Suprapubic skin (tissue), 4 donors: ENCODE results near the gene LRP11.

Source experiments
- CTCF ChIP-seq, 2 donors: fragments of 200-600 bp in 1 of 2; fragments of 450-650 bp in 1 of 2; sonication (generic) in 1 of 2; IDR thresholded peaks; one replicate each; pipeline ENCODE4 v1.5.1; 2016 to 2019; ENCODE audit warnings: antibody characterized with exemption in 2 of 2, mild to moderate bottlenecking in 1 of 2, moderate library complexity in 1 of 2
- EP300 ChIP-seq: sonication (generic); formaldehyde crosslinking; IDR thresholded peaks from one replicate; pipeline ENCODE4 v1.6.1; 2017; ENCODE audit warnings: antibody characterized with exemption
- POLR2A ChIP-seq, 2 donors: fragments of 450-650 bp; IDR thresholded peaks; one replicate each; pipeline ENCODE4 v1.6.1; 2017; ENCODE audit warnings: antibody characterized with exemption in 2 of 2, mild to moderate bottlenecking in 2 of 2, moderate library complexity in 2 of 2
- POLR2AphosphoS5 ChIP-seq, 3 donors: sonication (generic); formaldehyde crosslinking; IDR thresholded peaks; one replicate each; pipeline ENCODE4 v1.6.1; 2017; ENCODE audit warnings: antibody characterized with exemption in 3 of 3

DNA sequence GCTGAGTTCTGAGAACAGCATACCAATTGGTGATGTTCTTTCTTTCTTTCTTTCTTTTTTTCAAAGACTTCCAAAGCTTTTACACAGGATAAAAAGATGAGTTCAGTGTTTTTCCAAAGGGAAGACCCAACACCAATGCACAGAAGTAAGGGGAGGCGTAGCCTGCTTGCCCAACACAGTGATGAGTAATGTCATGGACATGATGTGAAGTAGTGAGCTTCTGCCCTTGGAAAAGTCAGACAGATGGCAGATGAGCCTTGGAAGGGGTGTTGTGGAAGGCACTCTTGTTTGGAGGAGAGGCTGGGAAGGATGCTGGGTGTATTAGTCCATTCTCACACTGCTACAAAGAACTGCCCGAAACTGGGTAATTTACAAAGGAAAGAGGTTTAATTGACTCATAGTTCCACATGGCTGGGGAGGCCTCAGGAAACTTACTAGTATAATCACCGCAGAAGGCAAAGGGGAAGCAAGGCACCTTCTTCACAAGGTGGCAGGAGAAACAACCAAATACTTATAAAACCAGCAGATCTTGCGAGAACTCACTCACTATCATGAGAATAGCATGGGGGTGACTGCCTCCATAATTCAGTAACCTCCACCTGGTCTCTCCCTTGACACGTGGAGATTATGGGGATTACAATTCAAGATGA lies 12.6 kb downstream of the LRP11 start:
- no peak for TF ChIP-seq CTCF (IDR thresholded peaks at IDR 0.05)
- no peak for TF ChIP-seq EP300
- no peak for TF ChIP-seq POLR2A (IDR thresholded peaks at IDR 0.05)
- TF ChIP-seq POLR2AphosphoS5 (IDR thresholded peaks at IDR 0.05): no peak
